HS-27A (cell line): Measurements from ENCODE around the gene VBP1.
"Not testable (repeated sequence)": the region's sequence is repeated elsewhere in the genome, so short reads cannot be mapped to it uniquely, and the experiment has no call there.

ENCODE experiments used
- DNase-seq: peaks from one replicate; pipeline ENCODE4 v3.0.0-alpha.2; 2012; ENCODE audit warnings: low read depth, missing footprints

VBP1 gene

DNA sequence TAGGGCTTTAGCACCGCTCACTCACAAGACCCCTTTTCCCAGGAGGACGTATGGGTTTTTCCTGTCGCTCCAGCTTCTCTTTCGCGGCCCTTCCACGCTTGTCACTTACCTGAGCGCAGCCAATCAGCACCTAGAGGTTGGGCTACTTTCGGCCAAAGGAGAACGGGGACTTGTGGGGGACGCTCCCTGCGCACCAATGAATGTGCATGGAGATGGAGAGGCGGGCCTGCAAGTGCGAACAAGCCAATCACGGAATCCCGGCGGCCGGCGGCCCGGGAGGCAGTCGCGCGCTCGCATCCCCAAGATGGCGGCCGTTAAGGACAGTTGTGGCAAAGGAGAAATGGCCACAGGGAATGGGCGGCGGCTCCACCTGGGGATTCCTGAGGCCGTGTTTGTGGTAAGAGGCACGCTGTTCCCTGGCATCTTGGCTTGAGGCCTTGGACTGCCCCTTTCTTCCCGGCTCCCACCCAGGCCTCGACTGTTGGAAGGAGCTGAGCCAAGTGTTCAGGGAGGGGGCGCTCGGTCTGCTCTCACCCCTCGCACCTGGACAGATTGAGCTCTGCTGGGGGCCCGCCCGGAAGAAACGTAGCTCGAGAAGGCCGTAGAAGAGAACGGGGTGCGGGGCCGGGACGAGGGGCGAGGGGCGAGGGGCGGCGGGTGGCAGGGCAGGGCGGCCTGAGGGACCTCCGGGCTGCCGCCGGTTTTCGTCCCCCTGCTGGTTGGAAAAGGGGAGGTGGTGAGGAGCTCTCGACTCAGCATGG is at the start of gene VBP1:
VBP1 (plus strand) TSS at position 282 of the 761 bp plus-strand sequence; CDS start at position 305, 23 bp downstream.
- peak; percentile 79 for DNase-seq

GRCh38 chrX:155169881-155170280 is 46.4 kb upstream of the VBP1 start:
- no peak for DNase-seq

GRCh38 chrX:155179346-155179997 is 36.8 kb upstream of the VBP1 start:
- no peak for DNase-seq

GRCh38 chrX:155188786-155189185 is 27.5 kb upstream of the VBP1 start:
- no peak for DNase-seq

GRCh38 chrX:155211208-155211607 is 5.1 kb upstream of the VBP1 start:
- no peak for DNase-seq

- DNase-seq = no peak
These were observed 2.5 kb upstream of the VBP1 start for GRCh38 chrX:155213731-155214130.

DNA sequence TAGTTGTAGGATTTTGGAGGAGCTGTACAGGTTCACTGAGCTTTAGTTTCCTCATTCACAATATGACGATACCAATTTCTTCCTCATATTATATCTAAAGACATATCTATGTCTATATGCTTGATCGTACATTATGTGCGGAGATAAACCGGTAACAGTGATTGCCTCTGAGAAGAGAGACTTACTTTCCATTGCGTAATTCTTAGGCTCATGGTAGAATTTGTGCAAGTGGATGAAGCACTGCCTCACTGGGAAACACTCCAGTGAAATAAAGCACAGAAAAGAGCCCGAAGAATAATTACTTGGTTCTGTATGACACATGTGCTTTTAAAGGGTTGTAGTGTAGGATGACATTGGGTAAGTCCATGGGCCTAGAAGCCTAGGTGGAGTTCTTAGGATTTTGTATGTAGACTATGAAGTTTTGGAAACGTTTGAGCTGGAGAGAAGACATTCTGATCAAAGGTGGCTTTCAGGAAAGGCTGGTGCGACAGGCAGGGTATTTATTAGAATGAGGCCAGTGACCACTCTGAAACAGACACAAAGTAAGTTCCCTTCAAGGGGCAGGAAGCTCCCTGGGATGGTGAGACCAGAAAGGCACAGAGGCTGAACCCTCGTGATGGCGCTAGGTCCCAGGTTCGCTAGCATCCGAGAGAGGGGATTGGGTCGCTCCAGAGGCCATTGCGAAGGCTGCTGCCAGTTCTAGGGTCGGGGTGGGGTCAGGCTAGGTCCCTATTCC is 649 bp upstream of the VBP1 start:
- no peak for DNase-seq

DNA sequence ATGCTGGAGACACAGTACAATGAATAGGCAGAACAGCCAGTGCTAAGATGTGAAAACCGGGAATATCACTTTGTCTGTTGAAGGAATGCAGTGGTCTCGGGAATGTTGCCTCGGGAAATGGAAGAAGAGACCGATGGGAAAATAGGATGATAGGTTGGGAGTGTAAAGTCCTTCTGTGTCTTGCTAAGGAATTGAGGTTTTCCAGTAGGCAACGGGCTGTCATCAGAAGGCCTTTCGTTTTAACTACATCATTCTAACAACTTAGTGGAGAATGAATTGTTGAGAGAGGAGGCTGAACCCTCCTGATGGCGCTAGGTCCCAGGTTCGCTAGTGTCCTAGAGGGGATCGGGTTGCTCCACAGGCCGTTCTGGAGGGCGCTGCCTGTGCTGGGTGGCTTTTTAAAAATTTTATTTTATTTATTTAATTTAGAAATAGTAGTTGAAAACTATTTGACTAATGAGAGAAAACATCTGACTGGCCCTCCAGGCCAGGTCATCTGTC is 730 bp downstream of the VBP1 start:
- peak; percentile 30 for DNase-seq

DNA sequence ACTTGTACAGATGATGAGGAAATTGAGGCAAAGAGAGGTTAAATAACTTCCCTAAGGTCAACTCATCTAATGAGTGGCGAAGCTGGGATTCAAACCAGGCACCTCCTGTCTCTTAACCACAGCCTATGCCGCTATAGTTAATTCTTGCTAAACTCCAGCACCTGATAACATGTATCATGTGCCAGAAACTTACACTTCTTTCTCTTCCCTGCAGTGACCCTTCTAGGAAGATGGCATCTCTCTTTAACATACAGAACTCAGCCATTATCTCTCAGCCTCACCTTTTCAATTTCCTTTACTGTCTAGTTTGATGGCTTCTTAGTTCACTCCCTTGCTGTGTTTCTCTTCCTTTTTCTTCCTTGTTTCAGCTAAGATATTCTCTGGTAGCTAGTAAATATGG is 2.5 kb downstream of the VBP1 start:
- DNase-seq = no peak

- no peak for DNase-seq
These were observed 5.1 kb downstream of the VBP1 start for GRCh38 chrX:155221351-155221750.

DNA sequence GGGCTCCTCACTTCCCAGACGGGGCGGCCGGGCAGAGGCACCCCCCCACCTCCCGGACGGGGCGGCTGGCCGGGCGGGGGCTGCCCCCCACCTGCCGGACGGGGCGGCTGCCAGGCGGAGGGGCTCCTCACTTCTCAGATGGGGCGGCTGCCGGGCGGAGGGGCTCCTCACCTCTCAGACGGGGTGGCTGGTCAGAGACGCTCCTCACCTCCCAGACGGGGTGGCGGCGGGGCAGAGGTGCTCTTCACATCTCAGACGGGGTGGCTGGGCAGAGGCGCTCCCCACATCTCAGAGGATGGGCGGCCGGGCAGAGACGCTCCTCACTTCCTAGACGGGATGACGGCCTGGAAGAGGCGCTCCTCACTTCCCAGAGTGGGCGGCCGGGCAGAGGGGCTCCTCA is 7.5 kb downstream of the VBP1 start:
- DNase-seq = not testable (repeated sequence)

DNA sequence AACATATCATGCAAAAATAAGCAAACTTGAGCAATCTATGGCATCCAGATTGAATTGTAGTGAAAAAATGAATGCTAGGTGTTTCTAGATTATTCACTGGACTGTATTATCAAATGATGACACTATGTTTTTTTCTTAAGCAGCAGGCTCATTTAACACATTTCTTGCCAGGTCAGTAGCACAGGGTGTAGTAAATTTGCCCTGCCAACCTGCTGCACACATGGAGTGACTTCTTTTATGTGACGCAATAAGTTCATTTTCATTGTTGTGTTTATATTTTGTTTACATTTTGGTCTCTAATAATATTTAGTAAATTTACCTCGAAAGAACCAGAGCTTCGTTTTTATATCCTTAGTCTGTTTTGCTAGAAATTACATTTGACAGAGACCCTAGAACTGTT is 9.5 kb downstream of the VBP1 start:
- DNase-seq = no peak

- DNase-seq = no peak
These were observed 14.9 kb downstream of the VBP1 start for GRCh38 chrX:155231163-155231562.

GRCh38 chrX:155235891-155236290 is 19.6 kb downstream of the VBP1 start:
- no peak for DNase-seq

GRCh38 chrX:155237719-155238118 is 21.5 kb downstream of the VBP1 start:
- DNase-seq = no peak

GRCh38 chrX:155242300-155242699 is 26.0 kb downstream of the VBP1 start:
- DNase-seq = no peak

DNA sequence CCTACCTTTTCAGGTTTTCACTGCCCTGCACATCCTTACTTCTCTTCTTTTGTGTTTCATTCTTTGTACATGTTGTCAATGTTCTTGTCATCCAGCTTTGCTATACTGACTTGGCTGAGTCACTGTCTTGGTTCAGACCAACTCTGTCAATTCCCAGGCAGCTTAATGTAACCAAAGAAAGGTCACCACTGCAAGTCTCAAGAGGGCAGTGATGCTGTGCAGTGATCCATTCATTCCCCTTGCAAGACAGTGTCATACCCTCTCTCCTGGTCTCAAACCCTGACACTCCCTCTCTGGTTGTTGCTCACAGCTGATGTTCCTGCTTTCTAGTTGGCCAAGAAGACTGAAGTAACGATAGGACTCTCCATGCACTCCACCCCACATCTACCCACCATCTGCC is 30.5 kb downstream of the VBP1 start:
- no peak for DNase-seq

GRCh38 chrX:155247497-155247896 is 31.2 kb downstream of the VBP1 start:
- DNase-seq = no peak

DNA sequence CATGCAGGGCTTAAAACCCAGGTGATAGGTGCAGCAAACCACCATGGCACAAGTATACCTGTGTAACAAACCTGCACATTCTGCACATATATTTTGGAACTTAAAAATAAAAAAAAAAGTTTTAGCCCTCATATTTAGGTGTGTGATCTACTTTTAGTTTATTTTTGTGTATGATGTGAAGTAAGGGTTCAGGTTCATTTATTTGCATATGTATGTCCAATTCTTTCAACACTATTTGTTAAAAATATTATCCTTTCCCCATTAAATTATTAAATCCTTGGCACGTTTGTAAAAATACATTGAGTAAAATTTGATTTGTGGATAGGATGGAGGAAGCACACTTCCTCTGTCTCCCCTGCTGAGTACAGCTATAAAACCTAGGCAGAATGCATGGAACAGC is 35.1 kb downstream of the VBP1 start:
- DNase-seq = no peak

DNA sequence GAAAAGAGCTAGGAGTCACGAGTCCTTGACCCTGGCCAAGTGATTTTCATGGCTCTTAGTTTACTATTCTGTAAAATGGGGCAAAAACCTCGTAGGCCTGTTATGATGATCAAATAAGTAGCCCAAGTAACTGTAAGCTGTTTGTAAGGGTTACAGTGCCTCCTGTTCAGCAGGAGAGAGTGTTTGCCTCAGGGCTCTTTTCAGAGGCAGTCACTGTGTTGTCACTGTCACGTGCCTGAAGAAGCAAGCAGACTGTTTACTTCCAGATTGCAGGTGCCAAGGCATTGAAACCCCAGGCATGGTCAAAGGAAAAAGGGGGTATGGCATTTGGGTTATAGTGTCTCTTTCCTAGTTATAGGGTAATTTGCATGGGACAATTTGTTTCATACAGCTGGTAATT is 43.5 kb downstream of the VBP1 start:
- DNase-seq = no peak

GRCh38 chrX:155262970-155263754 is 46.9 kb downstream of the VBP1 start:
- DNase-seq = no peak
